Measurements from ENCODE around the gene ULK1.
A peak's percentile ranks its signal among the peaks of the same experiment; 100 is the strongest.

Gene ULK1

GRCh38 chr12:131923260-131923659 is 28.8 kb downstream of the ULK1 start:
- in situ Hi-C loops (cut with HindIII; ENCODE audit: low sequenced_read_pairs), result no loop called here
- H3K4me3 ChIP-seq (ENCODE audit: low read depth, low read length), result no peak overlapping the region
- TF ChIP-seq CTCF (IDR thresholded peaks at IDR 0.05; ENCODE audit: low read depth, low read length), result no peak
- no peak for DNase-seq (ENCODE audit: low read depth, low spot score)

- in situ Hi-C loops (cut with HindIII; ENCODE audit: low sequenced_read_pairs), result no loop called here
- no peak for TF ChIP-seq CTCF (IDR thresholded peaks at IDR 0.05; ENCODE audit: low read depth, low read length)
- H3K4me3 ChIP-seq (ENCODE audit: low read depth, low read length), result no peak overlapping the region
- no peak for DNase-seq (ENCODE audit: low read depth, low spot score)
Observed at GRCh38 chr12:131927110-131928079, 33.0 kb downstream of the ULK1 start.

GRCh38 chr12:131928080-131928710 is 33.8 kb downstream of the ULK1 start:
- H3K4me3 ChIP-seq (ENCODE audit: low read depth, low read length), result peak overlapping the region; percentile 49
- in situ Hi-C loops (cut with HindIII; ENCODE audit: low sequenced_read_pairs), result no loop called here
- DNase-seq (ENCODE audit: low read depth, low spot score), result no peak
- TF ChIP-seq CTCF (IDR thresholded peaks at IDR 0.05; ENCODE audit: low read depth, low read length), result no peak

- peak; percentile 92 for DNase-seq (ENCODE audit: low read depth, low spot score)
- H3K4me3 ChIP-seq (ENCODE audit: low read depth, low read length), result peak within 1 kb of the TSS; percentile 75
- no peak for TF ChIP-seq CTCF (IDR thresholded peaks at IDR 0.05; ENCODE audit: low read depth, low read length)
- in situ Hi-C loops (cut with HindIII; ENCODE audit: low sequenced_read_pairs), result no loop called here
Observed at GRCh38 chr12:131928711-131929580, 34.5 kb downstream of the ULK1 start, which contains the start of gene PUS1. Gene PUS1, plus strand, starts transcription at chr12:131929276. Its CDS starts 447 bp downstream, at chr12:131929723.

- in situ Hi-C loops (cut with HindIII; ENCODE audit: low sequenced_read_pairs), result no loop called here
- TF ChIP-seq CTCF (IDR thresholded peaks at IDR 0.05; ENCODE audit: low read depth, low read length), result no peak
- peak overlapping the region; percentile 75 for H3K4me3 ChIP-seq (ENCODE audit: low read depth, low read length)
- no peak for DNase-seq (ENCODE audit: low read depth, low spot score)
Observed at GRCh38 chr12:131929581-131930456, 35.4 kb downstream of the ULK1 start.
